Mucosa of gallbladder (tissue), 1 donor: ENCODE results near the gene MYADML2. TPM values are rescaled to one million over a fixed set of nuclear protein-coding genes. Genes with fewer than 3 reads are reported as not detected.

Experiments
- DNase-seq: peaks from one replicate; pipeline ENCODE4 v3.0.0-alpha.2; 2020; ENCODE audit warnings: low spot score
- total RNA-seq: library from RNA; stranded (reverse); gene quantifications from one replicate; pipeline ENCODE4 v1.2.1, GENCODE V29; 2021
- donor health status: DM: no; HTN: no; CAD: no.

Gene MYADML2
- total RNA-seq, 1 donor from 2014 or later: not detected

- no peak for DNase-seq
These were observed 31.7 kb upstream of the MYADML2 start for GRCh38 chr17:81978524-81979298.

GRCh38 chr17:81977211-81977808, 30.3 kb upstream of the MYADML2 start, which contains the start of gene ASPSCR1:
Gene ASPSCR1 (plus strand): TSS chr17:81977629. CDS start chr17:81977647, 18 bp downstream.
- peak; percentile 92 for DNase-seq

- DNase-seq: no peak
These were observed 29.5 kb upstream of the MYADML2 start for GRCh38 chr17:81976332-81977210.

- no peak for DNase-seq
These were observed 26.4 kb upstream of the MYADML2 start for GRCh38 chr17:81973432-81973831.

GRCh38 chr17:81968850-81969812, 22.1 kb upstream of the MYADML2 start:
- DNase-seq: no peak

GRCh38 chr17:81968396-81968745, 21.3 kb upstream of the MYADML2 start:
- DNase-seq: no peak

GRCh38 chr17:81967533-81968395, 20.7 kb upstream of the MYADML2 start:
- DNase-seq: peak; percentile 78

GRCh38 chr17:81967244-81967532, 20.2 kb upstream of the MYADML2 start:
- DNase-seq: no peak

GRCh38 chr17:81966343-81967243, 19.6 kb upstream of the MYADML2 start:
- DNase-seq: peak; percentile 25

GRCh38 chr17:81964081-81964849, 17.2 kb upstream of the MYADML2 start:
- no peak for DNase-seq

- no peak for DNase-seq
These were observed 15.7 kb upstream of the MYADML2 start for GRCh38 chr17:81962499-81963441.

GRCh38 chr17:81961521-81962498, 14.8 kb upstream of the MYADML2 start:
- DNase-seq: no peak

GRCh38 chr17:81961087-81961511, 14.1 kb upstream of the MYADML2 start, which contains the start of gene NOTUM:
Gene NOTUM (minus strand): TSS chr17:81961187. CDS start chr17:81960909, 278 bp downstream.
- no peak for DNase-seq

GRCh38 chr17:81960130-81960958, 13.3 kb upstream of the MYADML2 start:
- no peak for DNase-seq
